B cell (primary cell): ENCODE measurements around the gene PLD4. TPM values are rescaled to one million over a fixed set of nuclear protein-coding genes. Genes with fewer than 3 reads are reported as not detected.

ENCODE experiments used
- ATAC-seq: fragments of 200-7000 bp; cut with Tn5 transposase; one replicate; pipeline ENCODE4 v1.10.0; 2021; ENCODE audit warnings: low read depth, mild to moderate bottlenecking, moderate number of reproducible peaks, moderate library complexity
- CTCF ChIA-PET: fragments of 350-600 bp; sonication (Branson Sonifier 250); formaldehyde crosslinking; loops from one replicate; lab custom pipeline; 2021; ENCODE audit warnings: antibody characterized with exemption, inconsistent platforms; lab: Charles Lee
- POLR2A ChIA-PET: fragments of 350-600 bp; sonication (Branson Sonifier 250); formaldehyde crosslinking; loops from one replicate; lab custom pipeline; 2021; ENCODE audit warnings: antibody characterized with exemption; lab: Charles Lee
- DNase-seq: peaks from one replicate; pipeline ENCODE4 v3.0.0; 2013
- H2AFZ ChIP-seq: 2 replicates; pipeline ENCODE4 v1.6.1; 2012; ENCODE audit warnings: mild to moderate bottlenecking, low read depth, low read length; ENCODE audit not compliant: insufficient read depth, poor library complexity, severe bottlenecking
- H3K27ac ChIP-seq, 2 donors: 1 replicate in 1 of 2; 2 replicates in 1 of 2; pipeline ENCODE4 v1.5.1; 2012 to 2013; ENCODE audit warnings: low read length in 2 of 2, mild to moderate bottlenecking in 2 of 2, moderate library complexity in 1 of 2
- H3K27me3 ChIP-seq, 4 experiments: fragments of 200-600 bp in 1 of 4; sonication (generic) in 1 of 4; replicated peaks in 1 of 4; 1 replicate in 2 of 4; 2 replicates in 2 of 4; pipeline versions ENCODE4 v1.6.1 to v1.7.0; 2013 to 2016; ENCODE audit warnings: low read length in 3 of 4, mild to moderate bottlenecking in 2 of 4, mixed read lengths in 1 of 4, moderate library complexity in 1 of 4; ENCODE audit not compliant: insufficient read depth in 4 of 4, control insufficient read depth in 3 of 4; ENCODE audit errors: control extremely low read depth in 1 of 4
- H3K36me3 ChIP-seq, 2 experiments: replicated peaks in 1 of 2; 1 replicate in 1 of 2; 2 replicates in 1 of 2; pipeline versions ENCODE4 v1.6.1 to v1.7.1; 2013; ENCODE audit warnings: low read length in 1 of 2; ENCODE audit not compliant: insufficient read depth in 2 of 2, control insufficient read depth in 1 of 2; ENCODE audit errors: control extremely low read depth in 1 of 2, extremely low read depth in 1 of 2
- H3K4me1 ChIP-seq, 2 donors: fragments of 200-600 bp in 1 of 2; sonication (generic) in 1 of 2; 1 replicate in 1 of 2; 2 replicates in 1 of 2; pipeline versions ENCODE4 v1.5.1 to v1.6.1; 2013 to 2017; ENCODE audit warnings: low read length in 2 of 2; ENCODE audit not compliant: control insufficient read depth in 2 of 2, insufficient read depth in 2 of 2
- H3K4me2 ChIP-seq: replicated peaks from 2 replicates; pipeline ENCODE3; 2012; ENCODE audit warnings: mild to moderate bottlenecking, low read depth, low read length; ENCODE audit not compliant: poor library complexity, severe bottlenecking
- H3K4me3 ChIP-seq, 5 experiments: fragments of 200-600 bp in 1 of 5; sonication (generic) in 1 of 5; 1 replicate in 3 of 5; 2 replicates in 2 of 5; pipeline versions ENCODE4 v1.5.1 to v1.7.0; 2011 to 2016; ENCODE audit warnings: low read length in 4 of 5, mild to moderate bottlenecking in 4 of 5, low read depth in 2 of 5, control low read depth in 1 of 5, moderate library complexity in 1 of 5; ENCODE audit not compliant: insufficient read depth in 1 of 5; ENCODE audit errors: control extremely low read depth in 1 of 5, extremely low read depth in 1 of 5
- H3K79me2 ChIP-seq: fragments of 200-600 bp; sonication (generic); one replicate; pipeline ENCODE4 v1.6.0; 2016; ENCODE audit warnings: low read length; ENCODE audit not compliant: control insufficient read depth, insufficient read depth
- H3K9ac ChIP-seq: fragments of 200-600 bp; sonication (generic); 2 replicates; pipeline ENCODE4 v1.6.1; 2017; ENCODE audit warnings: mild to moderate bottlenecking, low read length, moderate library complexity
- H3K9me3 ChIP-seq, 3 donors: one replicate each; pipeline versions ENCODE4 v1.6.1 to v1.7.1; 2013; ENCODE audit warnings: low read length in 2 of 3; ENCODE audit not compliant: control insufficient read depth in 2 of 3, insufficient read depth in 1 of 3; ENCODE audit errors: control extremely low read depth in 1 of 3
- H4K20me1 ChIP-seq: 2 replicates; pipeline ENCODE4 v1.6.0; 2012; ENCODE audit warnings: mild to moderate bottlenecking, low read length; ENCODE audit not compliant: insufficient read depth, control insufficient read depth, poor library complexity, severe bottlenecking
- H3K27ac Mint-ChIP-seq: one replicate; pipeline ENCODE4 v1.8.0; 2021; ENCODE audit warnings: mixed read lengths
- H3K27me3 Mint-ChIP-seq: one replicate; pipeline ENCODE4 v1.8.0; 2021; ENCODE audit warnings: mixed read lengths
- H3K4me1 Mint-ChIP-seq: one replicate; pipeline ENCODE4 v1.8.0; 2021; ENCODE audit warnings: mixed read lengths
- H3K4me3 Mint-ChIP-seq: one replicate; pipeline ENCODE4 v1.8.0; 2021; ENCODE audit warnings: mixed read lengths
- H3K9me3 Mint-ChIP-seq: one replicate; pipeline ENCODE4 v1.8.0; 2022; ENCODE audit warnings: mixed read lengths; ENCODE audit not compliant: insufficient read depth
- CTCF ChIP-seq: fragments of 200-600 bp; IDR thresholded peaks from one replicate; pipeline ENCODE4 v1.8.0; 2022; ENCODE audit warnings: antibody characterized with exemption, mild to moderate bottlenecking
- EZH2 ChIP-seq: IDR thresholded peaks from 2 replicates; pipeline ENCODE4 v1.6.1; 2012; ENCODE audit warnings: borderline replicate concordance, low read depth, mild to moderate bottlenecking, moderate library complexity, low read length; ENCODE audit not compliant: insufficient read depth, poor library complexity, severe bottlenecking
- WGBS: methylation state at CpG from one replicate; pipeline ENCODE4 v1.1.5; 2013; ENCODE audit warnings: missing lambda C conversion rate; ENCODE audit not compliant: insufficient coverage; 5-methylcytosine and 5-hydroxymethylcytosine counted together
- intact Hi-C: fragments of 100-400 bp; cut with micrococcal nuclease; formaldehyde crosslinking; loops from one replicate; pipeline ENCODE4 v1.10.0; 2022
- polyA plus RNA-seq: library from polyadenylated mRNA; depleted of rRNA; stranded (reverse); fragments of >200 nt; gene quantifications from 2 replicates; pipeline ENCODE4 v1.2.3, GENCODE V29; 2012
- total RNA-seq, 2 donors: library from RNA; stranded (reverse); fragments of 120-200 nt in 1 of 2; gene quantifications; 1 replicate in 1 of 2; 2 replicates in 1 of 2; pipeline versions ENCODE4 v1.2.3 to v1.2.4, GENCODE V29; 2013 to 2022

Gene PLD4
- total and polyA plus RNA-seq, 2 donors (not counting 1 experiment from before 2014, with no cell fraction given): 49.9 to 79.7 TPM

- no peak overlapping the region for H3K4me3 ChIP-seq
- no peak overlapping the region for H3K9ac ChIP-seq
- Mint-ChIP-seq H3K9me3 (no peaks in the 10 kb centered on the region), H3K4me3 (no peak overlapping the region), H3K27ac (no peak overlapping the region), H3K4me1 (no peaks in the 10 kb centered on the region), H3K27me3 (no peaks in the 10 kb centered on the region)
- intact Hi-C loops: no loop called here
- H4K20me1 ChIP-seq: no peaks in the 10 kb centered on the region
- no peak overlapping the region for H2AFZ ChIP-seq
- ChIA-PET POLR2A (no interaction called here), CTCF (interaction anchor here (0.6 to 2.1 kb wide), 6 partner anchors 16 to 72 kb away, joined by 3 to 7 read pairs (median 3); no protein-coding TSS in a partner anchor)
- H3K36me3 ChIP-seq: no peaks in the 10 kb centered on the region
- H3K9me3 ChIP-seq: no peaks in the 10 kb centered on the region
- H3K79me2 ChIP-seq: no peaks in the 10 kb centered on the region
- H3K27me3 ChIP-seq: no peaks in the 10 kb centered on the region
- no peaks in the 10 kb centered on the region for H3K4me1 ChIP-seq
- WGBS: 83% methylated on average over 10 of the region's 11 CpGs
- TF ChIP-seq EZH2: no peak
- no peak for TF ChIP-seq CTCF
- ATAC-seq: no peak
- no peak for DNase-seq
- no peak overlapping the region for H3K27ac ChIP-seq
- no peak overlapping the region for H3K4me2 ChIP-seq
Measured at GRCh38 chr14:104939666-104940410, 15.2 kb downstream of the PLD4 start.

GRCh38 chr14:104940526-104941150 lies 16.0 kb downstream of the PLD4 start:
- no peak overlapping the region for H3K27ac Mint-ChIP-seq
- Histone ChIP-seq H3K9ac (no peak overlapping the region), H3K27ac (no peak overlapping the region), H3K79me2 (no peaks in the 10 kb centered on the region), H3K4me1 (no peaks in the 10 kb centered on the region), H3K4me3 (no peak overlapping the region), H2AFZ (no peak overlapping the region), H3K9me3 (no peaks in the 10 kb centered on the region), H3K4me2 (no peak overlapping the region), H3K36me3 (no peaks in the 10 kb centered on the region), H4K20me1 (no peaks in the 10 kb centered on the region), H3K27me3 (no peaks in the 10 kb centered on the region)
- no peaks in the 10 kb centered on the region for H3K4me1 Mint-ChIP-seq
- no peak for TF ChIP-seq CTCF
- TF ChIP-seq EZH2: no peak
- H3K4me3 Mint-ChIP-seq: no peak overlapping the region
- ChIA-PET POLR2A (no interaction called here), CTCF (interaction anchor here (1.0 to 2.1 kb wide), 5 partner anchors 17 to 45 kb away, joined by 3 to 7 read pairs (median 3); no protein-coding TSS in a partner anchor)
- ATAC-seq (no peak), DNase-seq (no peak)
- H3K27me3 Mint-ChIP-seq: no peaks in the 10 kb centered on the region
- 97% methylated on average over 2 of the region's 3 CpGs for WGBS
- H3K9me3 Mint-ChIP-seq: no peaks in the 10 kb centered on the region
- intact Hi-C loops: no loop called here
